PFSK-1 (cell line): ENCODE data around the gene OTUB2.

ENCODE experiments used
- POLR2AphosphoS5 ChIP-seq: IDR thresholded peaks from 2 replicates; pipeline ENCODE4 v1.6.1; 2012; ENCODE audit warnings: low read depth, mild to moderate bottlenecking, control low read depth, low read length, moderate library complexity
- TF ChIP-seq, protein P1 (sequence below), 2 experiments: IDR thresholded peaks; 2 replicates each; pipeline versions ENCODE4 v1.6.1 to v1.8.0; 2011 to 2012; ENCODE audit warnings: low read depth in 2 of 2, low read length in 2 of 2, control low read depth in 1 of 2, inconsistent platforms in 1 of 2, mild to moderate bottlenecking in 1 of 2, moderate library complexity in 1 of 2; ENCODE audit not compliant: insufficient read depth in 1 of 2

DNA sequence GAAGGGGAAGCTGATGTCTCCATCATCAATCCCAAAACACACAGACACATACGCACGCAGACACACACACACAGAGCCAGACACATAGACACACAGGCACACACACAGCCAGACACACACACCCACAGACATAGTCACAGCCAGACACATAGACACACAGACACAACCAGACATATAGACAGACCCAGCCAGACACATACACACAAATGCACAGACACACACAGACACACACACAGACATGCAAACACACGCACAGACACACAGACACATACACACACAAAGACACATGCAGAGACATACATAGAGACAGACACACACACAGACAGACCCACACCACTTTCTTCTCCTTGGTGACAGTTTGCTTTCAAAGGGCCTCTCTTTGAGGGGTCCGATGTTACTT is 22.7 kb upstream of the OTUB2 start:
- no peak for TF ChIP-seq POLR2AphosphoS5
- TF ChIP-seq, protein P1, sequence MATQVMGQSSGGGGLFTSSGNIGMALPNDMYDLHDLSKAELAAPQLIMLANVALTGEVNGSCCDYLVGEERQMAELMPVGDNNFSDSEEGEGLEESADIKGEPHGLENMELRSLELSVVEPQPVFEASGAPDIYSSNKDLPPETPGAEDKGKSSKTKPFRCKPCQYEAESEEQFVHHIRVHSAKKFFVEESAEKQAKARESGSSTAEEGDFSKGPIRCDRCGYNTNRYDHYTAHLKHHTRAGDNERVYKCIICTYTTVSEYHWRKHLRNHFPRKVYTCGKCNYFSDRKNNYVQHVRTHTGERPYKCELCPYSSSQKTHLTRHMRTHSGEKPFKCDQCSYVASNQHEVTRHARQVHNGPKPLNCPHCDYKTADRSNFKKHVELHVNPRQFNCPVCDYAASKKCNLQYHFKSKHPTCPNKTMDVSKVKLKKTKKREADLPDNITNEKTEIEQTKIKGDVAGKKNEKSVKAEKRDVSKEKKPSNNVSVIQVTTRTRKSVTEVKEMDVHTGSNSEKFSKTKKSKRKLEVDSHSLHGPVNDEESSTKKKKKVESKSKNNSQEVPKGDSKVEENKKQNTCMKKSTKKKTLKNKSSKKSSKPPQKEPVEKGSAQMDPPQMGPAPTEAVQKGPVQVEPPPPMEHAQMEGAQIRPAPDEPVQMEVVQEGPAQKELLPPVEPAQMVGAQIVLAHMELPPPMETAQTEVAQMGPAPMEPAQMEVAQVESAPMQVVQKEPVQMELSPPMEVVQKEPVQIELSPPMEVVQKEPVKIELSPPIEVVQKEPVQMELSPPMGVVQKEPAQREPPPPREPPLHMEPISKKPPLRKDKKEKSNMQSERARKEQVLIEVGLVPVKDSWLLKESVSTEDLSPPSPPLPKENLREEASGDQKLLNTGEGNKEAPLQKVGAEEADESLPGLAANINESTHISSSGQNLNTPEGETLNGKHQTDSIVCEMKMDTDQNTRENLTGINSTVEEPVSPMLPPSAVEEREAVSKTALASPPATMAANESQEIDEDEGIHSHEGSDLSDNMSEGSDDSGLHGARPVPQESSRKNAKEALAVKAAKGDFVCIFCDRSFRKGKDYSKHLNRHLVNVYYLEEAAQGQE (IDR thresholded peaks at IDR 0.05; ENCODE audit: insufficient read depth in 1 of 2, low read depth in 2 of 2, low read length in 2 of 2) = no peak
